Measurements from ENCODE around the gene EPG5. TPM values are rescaled to one million over a fixed set of nuclear protein-coding genes. Genes with fewer than 3 reads are reported as not detected.
"Not testable (repeated sequence)": the region's sequence is repeated elsewhere in the genome, so short reads cannot be mapped to it uniquely, and the experiment has no call there.

Gene EPG5
- total RNA-seq, 2 experiments from 2014 or later, result 23.1 to 23.9 TPM

DNA sequence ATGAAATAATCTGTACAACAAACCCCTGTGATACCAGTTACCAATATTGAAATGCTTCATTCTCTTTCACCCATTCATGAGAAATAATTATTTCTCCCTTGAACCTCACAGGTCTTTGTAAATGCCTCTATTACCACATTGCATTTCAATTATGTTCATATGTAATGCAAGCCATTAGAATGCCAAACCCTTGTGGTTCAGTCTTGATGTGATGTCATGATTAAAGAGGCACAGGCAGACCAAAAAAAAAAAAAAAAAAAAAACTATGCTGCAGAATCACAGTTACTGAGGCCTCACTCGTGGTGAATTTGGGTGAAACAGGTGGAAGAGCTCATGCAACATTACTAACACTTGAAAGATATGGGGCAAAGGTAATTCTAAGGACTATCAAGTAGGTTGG lies 9.4 kb upstream of the EPG5 start:
- H3K27ac Mint-ChIP-seq, result no peak overlapping the region
- H3K9me3 Mint-ChIP-seq (ENCODE audit: insufficient read depth), result no peaks in the 10 kb centered on the region
- H3K36me3 Mint-ChIP-seq (ENCODE audit: low read depth), result no peaks in the 10 kb centered on the region
- H3K4me1 Mint-ChIP-seq (ENCODE audit: low read depth), result peaks cover 7% of the 10 kb centered on the region
- CTCF ChIA-PET, result interaction anchor here (0.6 to 3.4 kb wide), 8 partner anchors 37 to 656 kb away, joined by 3 to 25 read pairs (median 4); no protein-coding TSS in a partner anchor
- no peak overlapping the region for H3K4me3 Mint-ChIP-seq
- no peaks in the 10 kb centered on the region for H3K27me3 Mint-ChIP-seq (ENCODE audit: low read depth)
- DNase-seq (no peak), ATAC-seq (peak; percentile 26)
- POLR2A ChIA-PET, result no interaction called here

DNA sequence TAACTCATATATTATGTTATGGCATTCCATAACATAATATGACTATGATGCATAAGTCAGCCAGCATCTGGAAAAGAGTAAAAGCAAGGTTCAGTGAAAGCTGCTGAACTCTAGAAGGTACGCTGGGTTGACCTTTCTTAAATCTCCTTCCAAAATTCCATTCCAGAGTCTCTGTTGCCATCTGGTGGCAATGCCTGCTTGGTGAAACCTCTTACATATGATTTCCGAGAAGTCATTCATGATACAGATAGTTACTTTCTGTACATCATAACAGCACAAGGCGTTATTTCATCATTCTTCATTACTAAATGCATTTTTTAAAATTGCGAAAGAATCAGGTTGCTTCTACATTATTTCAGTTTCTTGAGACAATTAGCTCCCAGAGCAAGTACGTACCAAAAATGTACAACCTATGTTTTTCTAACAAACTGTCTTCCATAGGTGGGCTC lies 7.0 kb upstream of the EPG5 start:
- CTCF ChIA-PET, result interaction anchor here (0.6 to 3.4 kb wide), 25 partner anchors 9 to 354 kb away, joined by 3 to 25 read pairs (median 4); no protein-coding TSS in a partner anchor
- peak; percentile 74 for ATAC-seq
- no peaks in the 10 kb centered on the region for H3K27me3 Mint-ChIP-seq (ENCODE audit: low read depth)
- POLR2A ChIA-PET, result no interaction called here
- DNase-seq, result peak; percentile 80
- H3K4me3 Mint-ChIP-seq, result no peak overlapping the region
- no peaks in the 10 kb centered on the region for H3K36me3 Mint-ChIP-seq (ENCODE audit: low read depth)
- peak overlapping the region; percentile 2 for H3K27ac Mint-ChIP-seq
- H3K9me3 Mint-ChIP-seq (ENCODE audit: insufficient read depth), result no peaks in the 10 kb centered on the region
- peaks cover 7% of the 10 kb centered on the region for H3K4me1 Mint-ChIP-seq (ENCODE audit: low read depth)

DNA sequence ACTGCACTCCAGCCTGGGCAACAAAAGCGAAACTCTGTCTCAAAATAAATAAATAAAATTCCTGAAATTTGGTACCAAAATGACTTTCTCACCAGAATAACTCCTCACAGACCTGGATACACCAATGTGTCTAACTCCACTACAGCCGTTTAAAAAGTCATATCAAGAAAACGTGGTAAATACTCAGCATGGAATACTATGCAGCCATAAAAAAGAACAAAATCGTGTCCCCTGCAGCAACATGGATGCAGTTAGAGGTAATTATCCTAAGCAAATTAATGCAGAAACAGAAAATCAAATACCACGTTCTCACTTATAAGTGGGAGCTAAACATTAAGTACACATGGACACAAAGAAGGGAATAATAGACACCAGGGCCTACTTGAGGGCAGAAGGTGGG lies 2.2 kb downstream of the EPG5 start:
- H3K27ac Mint-ChIP-seq; H3K27me3 Mint-ChIP-seq (ENCODE audit: low read depth); POLR2A ChIA-PET; H3K4me3 Mint-ChIP-seq; H3K9me3 Mint-ChIP-seq (ENCODE audit: insufficient read depth); ATAC-seq; DNase-seq; CTCF ChIA-PET: not testable (repeated sequence)
- Mint-ChIP-seq H3K36me3 (ENCODE audit: low read depth) (peaks cover 20% of the 10 kb centered on the region), H3K4me1 (ENCODE audit: low read depth) (peaks cover 38% of the 10 kb centered on the region)

DNA sequence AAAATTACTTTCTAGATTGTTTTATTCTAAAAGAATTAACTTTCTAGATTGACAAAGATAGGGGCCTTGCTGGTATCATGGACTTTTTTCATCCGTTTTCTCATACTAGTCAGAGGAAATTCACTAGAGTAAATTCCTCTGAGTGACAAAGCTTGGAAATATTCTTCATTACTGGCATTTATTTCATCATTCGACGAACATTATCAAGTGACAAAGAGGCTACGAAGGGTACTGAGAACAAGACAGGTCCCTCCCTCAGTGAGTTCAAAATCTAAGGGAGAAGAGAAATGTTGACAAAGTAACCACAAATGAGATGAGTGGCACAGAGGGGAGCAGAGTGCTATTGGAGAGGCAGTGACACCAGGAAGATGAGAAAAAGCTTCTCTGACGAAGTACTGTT lies 4.3 kb downstream of the EPG5 start:
- no peak for DNase-seq
- POLR2A ChIA-PET, result interaction anchor here (0.9 kb wide), 1 partner anchor 25 kb away, joined by 3 read pairs; no protein-coding TSS in a partner anchor
- H3K4me3 Mint-ChIP-seq, result no peak overlapping the region

DNA sequence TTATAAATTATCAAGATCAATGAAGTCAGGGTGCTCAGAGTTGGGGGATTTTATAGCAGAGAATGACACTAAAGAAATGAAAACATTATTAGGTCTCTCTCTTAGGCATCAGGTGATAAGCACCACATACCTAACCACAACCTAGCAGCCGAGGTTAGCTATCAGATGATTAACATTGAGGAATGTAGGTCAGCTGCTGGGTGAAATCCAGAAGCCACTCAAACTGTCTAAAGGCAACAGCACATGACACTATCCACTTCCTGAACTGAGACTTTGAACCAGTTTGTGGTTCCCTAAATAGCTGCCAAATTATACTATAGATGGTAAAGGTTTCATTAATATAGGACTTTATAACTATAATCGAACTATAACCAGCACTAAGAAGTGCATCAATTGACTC lies 4.7 kb downstream of the EPG5 start:
- Mint-ChIP-seq H3K4me1 (ENCODE audit: low read depth) (peaks cover 37% of the 10 kb centered on the region), H3K36me3 (ENCODE audit: low read depth) (peaks cover 20% of the 10 kb centered on the region), H3K27me3 (ENCODE audit: low read depth) (no peaks in the 10 kb centered on the region), H3K27ac (peak overlapping the region; percentile 56), H3K9me3 (ENCODE audit: insufficient read depth) (no peaks in the 10 kb centered on the region), H3K4me3 (no peak overlapping the region)
- DNase-seq (peak; percentile 37), ATAC-seq (no peak)
- ChIA-PET CTCF (interaction anchor here (0.7 to 2.8 kb wide), 7 partner anchors 10 to 661 kb away, joined by 3 to 12 read pairs (median 3); partner anchors contain the start of gene PSTPIP2), POLR2A (no interaction called here)

More for the DNA sequence above, 4.3 kb downstream of the EPG5 start:
- CTCF ChIA-PET, result interaction anchor here (1.0 to 2.8 kb wide), 6 partner anchors 10 to 110 kb away, joined by 3 to 12 read pairs (median 4); partner anchors contain the start of gene PSTPIP2
- Mint-ChIP-seq H3K4me1 (ENCODE audit: low read depth) (peaks cover 40% of the 10 kb centered on the region), H3K27me3 (ENCODE audit: low read depth) (no peaks in the 10 kb centered on the region), H3K27ac (peak overlapping the region; percentile 53), H3K36me3 (ENCODE audit: low read depth) (peaks cover 20% of the 10 kb centered on the region), H3K9me3 (ENCODE audit: insufficient read depth) (no peaks in the 10 kb centered on the region)
- ATAC-seq, result no peak

DNA sequence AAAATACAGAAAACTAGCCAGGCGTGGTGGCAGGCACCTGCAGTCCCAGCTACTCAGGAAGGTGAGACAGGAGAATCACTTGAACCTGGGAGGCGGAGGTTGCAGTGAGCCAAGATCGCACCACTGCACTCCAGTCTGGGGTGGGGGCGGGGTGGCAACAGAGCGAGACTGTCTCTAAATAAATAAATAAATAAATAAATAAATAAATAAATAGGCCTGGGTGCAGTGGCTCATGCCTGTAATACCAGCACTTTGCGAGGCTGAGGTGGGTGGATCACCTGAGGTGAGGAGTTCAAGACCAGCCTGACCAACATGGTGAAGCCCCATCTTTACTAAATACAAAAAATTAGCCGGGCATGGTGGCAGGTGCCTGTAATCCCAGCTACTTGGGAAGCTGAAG lies 7.6 kb downstream of the EPG5 start:
- Mint-ChIP-seq H3K4me1 (ENCODE audit: low read depth) (peaks cover 27% of the 10 kb centered on the region), H3K36me3 (ENCODE audit: low read depth) (peaks cover 20% of the 10 kb centered on the region)
- H3K4me3 Mint-ChIP-seq; H3K27ac Mint-ChIP-seq; H3K9me3 Mint-ChIP-seq (ENCODE audit: insufficient read depth); POLR2A ChIA-PET; ATAC-seq; DNase-seq; H3K27me3 Mint-ChIP-seq (ENCODE audit: low read depth): not testable (repeated sequence)
- CTCF ChIA-PET, result interaction anchor here (0.6 kb wide), 1 partner anchor 184 kb away, joined by 5 read pairs; no protein-coding TSS in a partner anchor

DNA sequence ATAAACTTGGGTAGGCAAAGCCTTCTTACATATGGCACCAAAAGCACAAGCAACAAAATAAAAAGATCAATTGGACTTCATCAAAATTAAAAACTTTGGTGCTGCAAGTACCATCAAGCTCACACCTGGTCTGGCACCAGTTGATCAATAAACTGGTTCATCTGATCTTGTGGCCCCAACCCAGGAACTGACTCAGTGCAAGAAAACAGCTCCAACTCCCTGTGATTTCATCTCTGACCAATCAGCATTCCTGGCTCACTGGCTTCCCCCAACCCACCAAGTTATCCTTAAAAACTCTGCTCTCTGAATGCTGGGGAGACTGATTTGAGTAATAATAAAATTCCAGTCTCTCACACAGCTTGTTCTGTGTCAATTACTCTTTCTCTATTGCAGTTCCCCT lies 8.4 kb downstream of the EPG5 start:
- CTCF ChIA-PET, result interaction anchor here (1.0 kb wide), 1 partner anchor 115 kb away, joined by 3 read pairs; no protein-coding TSS in a partner anchor
- POLR2A ChIA-PET, result no interaction called here
- Mint-ChIP-seq H3K4me1 (ENCODE audit: low read depth) (peaks cover 24% of the 10 kb centered on the region), H3K36me3 (ENCODE audit: low read depth) (peaks cover 26% of the 10 kb centered on the region), H3K9me3 (ENCODE audit: insufficient read depth) (no peaks in the 10 kb centered on the region), H3K27ac (no peak overlapping the region), H3K27me3 (ENCODE audit: low read depth) (no peaks in the 10 kb centered on the region), H3K4me3 (no peak overlapping the region)
- DNase-seq (no peak), ATAC-seq (no peak)

DNA sequence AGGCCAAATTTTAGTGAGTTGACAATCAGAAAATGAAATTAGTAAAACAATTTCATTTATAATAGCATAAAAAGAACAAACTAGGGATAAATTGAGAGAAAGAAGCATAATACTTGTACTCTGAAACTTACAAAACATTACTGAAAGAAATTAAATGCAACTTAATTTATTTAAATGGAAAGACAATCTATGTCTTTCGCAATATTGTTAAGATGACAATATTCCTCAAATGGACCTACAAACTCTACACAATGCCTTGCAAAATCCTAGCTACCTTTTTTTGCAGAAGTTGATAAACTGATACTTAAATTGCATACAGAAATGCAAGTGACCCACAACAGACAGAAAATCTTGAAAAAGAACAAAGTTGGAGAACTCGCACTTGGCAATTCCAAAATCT lies 9.1 kb downstream of the EPG5 start:
- POLR2A ChIA-PET, result no interaction called here
- no peak overlapping the region for H3K4me3 Mint-ChIP-seq
- no peak for ATAC-seq
- H3K4me1 Mint-ChIP-seq (ENCODE audit: low read depth), result peaks cover 18% of the 10 kb centered on the region
- no peaks in the 10 kb centered on the region for H3K27me3 Mint-ChIP-seq (ENCODE audit: low read depth)
- H3K9me3 Mint-ChIP-seq (ENCODE audit: insufficient read depth), result no peaks in the 10 kb centered on the region
- CTCF ChIA-PET, result interaction anchor here (1.0 kb wide), 1 partner anchor 116 kb away, joined by 3 read pairs; no protein-coding TSS in a partner anchor
- H3K27ac Mint-ChIP-seq, result no peak overlapping the region
- DNase-seq, result no peak
- H3K36me3 Mint-ChIP-seq (ENCODE audit: low read depth), result peaks cover 29% of the 10 kb centered on the region

DNA sequence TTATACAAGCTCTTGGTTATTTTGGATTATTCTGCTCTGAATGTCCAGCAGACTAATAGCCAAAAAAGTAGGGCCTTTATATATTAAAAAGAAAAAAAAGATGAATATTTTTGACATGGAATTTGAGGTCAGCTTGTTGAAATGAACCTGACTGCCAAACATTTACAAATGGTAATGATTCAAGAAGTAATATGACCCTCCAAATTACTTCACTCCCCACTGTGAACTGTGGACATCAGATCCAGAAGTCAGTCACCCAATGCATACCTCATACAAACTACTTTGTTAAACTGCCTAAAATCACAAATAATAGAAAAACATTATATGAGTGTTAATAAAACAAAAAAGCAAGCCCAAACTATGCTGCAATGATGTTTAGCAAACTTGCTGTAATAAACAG lies 10.0 kb downstream of the EPG5 start:
- DNase-seq (no peak), ATAC-seq (no peak)
- H3K27ac Mint-ChIP-seq, result no peak overlapping the region
- H3K36me3 Mint-ChIP-seq (ENCODE audit: low read depth), result peaks cover 35% of the 10 kb centered on the region
- no peak overlapping the region for H3K4me3 Mint-ChIP-seq
- ChIA-PET CTCF (no interaction called here), POLR2A (no interaction called here)
- no peaks in the 10 kb centered on the region for H3K9me3 Mint-ChIP-seq (ENCODE audit: insufficient read depth)
- H3K4me1 Mint-ChIP-seq (ENCODE audit: low read depth), result peaks cover 10% of the 10 kb centered on the region
- H3K27me3 Mint-ChIP-seq (ENCODE audit: low read depth), result no peaks in the 10 kb centered on the region

DNA sequence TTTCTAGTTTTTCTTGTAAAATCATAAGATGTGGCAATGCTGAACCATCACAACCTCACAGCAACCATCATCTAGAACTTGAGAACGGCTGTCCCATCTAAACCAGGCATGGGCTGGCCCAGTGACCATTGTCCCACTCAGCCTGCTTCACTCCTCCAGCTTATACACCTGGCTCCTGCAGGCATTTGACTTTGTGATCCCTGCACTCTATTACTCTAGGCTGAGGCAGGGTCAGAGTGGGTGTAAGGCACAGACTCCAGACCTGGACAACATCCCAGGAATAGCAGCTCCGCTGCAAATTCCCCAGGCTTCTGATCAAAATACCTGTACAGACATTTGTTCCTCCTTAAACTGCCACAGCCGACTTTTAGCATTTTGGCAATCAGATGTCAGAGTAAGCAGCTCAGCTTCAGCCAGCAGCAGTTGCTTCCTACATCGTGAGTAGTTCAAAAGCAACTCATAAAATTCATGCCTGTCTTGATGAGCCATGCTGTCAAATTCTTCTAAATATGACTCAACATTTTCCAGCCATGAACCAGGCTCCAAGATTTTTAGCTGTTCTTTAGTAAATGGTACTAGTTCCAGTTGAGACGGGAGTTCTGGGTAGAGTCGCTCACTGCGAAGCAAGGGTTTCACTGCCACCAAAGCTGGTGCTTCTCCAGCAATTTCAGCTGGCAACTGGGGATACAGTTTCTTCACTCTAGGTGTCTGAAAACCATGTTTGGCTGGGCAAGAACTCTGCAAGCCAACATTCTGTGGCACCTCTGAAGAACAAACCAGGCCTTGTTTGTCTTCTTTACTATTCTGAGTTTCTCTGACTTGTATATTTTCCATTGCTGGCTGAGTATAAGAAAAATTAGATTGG lies 12.8 kb downstream of the EPG5 start:
- H3K36me3 Mint-ChIP-seq (ENCODE audit: low read depth), result peaks cover 46% of the 10 kb centered on the region
- DNase-seq, result no peak
- ATAC-seq, result no peak
- H3K27me3 Mint-ChIP-seq (ENCODE audit: low read depth), result no peaks in the 10 kb centered on the region
- H3K4me1 Mint-ChIP-seq (ENCODE audit: low read depth), result peaks cover 4% of the 10 kb centered on the region
- no peak overlapping the region for H3K27ac Mint-ChIP-seq
- no peak overlapping the region for H3K4me3 Mint-ChIP-seq
- ChIA-PET POLR2A (interaction anchor here (1.1 kb wide), 1 partner anchor 13 kb away, joined by 3 read pairs; no protein-coding TSS in a partner anchor), CTCF (interaction anchor here (1.3 kb wide), 1 partner anchor 75 kb away, joined by 3 read pairs; no protein-coding TSS in a partner anchor)
- H3K9me3 Mint-ChIP-seq (ENCODE audit: insufficient read depth), result no peaks in the 10 kb centered on the region

DNA sequence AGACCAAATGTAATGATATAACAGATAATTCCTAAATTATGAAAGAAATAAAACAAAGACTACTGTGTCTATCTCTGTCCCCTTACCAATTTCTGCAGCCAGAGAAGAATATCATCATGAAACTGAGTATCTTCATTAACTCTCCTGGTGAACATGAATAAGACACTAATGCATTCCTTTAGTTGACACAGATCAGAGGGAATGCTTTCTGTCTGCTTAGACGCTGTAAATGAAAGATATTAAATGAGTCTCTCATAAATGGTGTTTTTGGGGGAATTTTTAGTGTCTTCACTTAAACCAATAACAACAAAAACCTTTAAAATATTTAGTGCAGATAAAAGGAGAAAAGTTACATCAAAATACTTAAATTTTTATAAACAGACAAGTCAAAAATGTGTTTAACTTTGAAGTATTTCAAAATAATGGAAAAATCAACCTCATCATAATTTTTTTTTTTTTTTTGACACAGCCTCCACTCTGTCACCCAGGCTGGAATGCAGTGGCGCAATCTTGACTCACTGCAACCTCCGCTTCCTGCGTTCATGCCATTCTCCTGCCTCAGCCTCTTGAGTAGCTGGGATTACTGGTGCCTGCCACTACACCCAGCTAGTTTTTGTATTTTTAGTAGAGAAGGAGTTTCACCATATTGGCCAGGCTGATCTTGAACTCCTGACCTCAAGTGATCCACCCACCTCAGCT lies 16.0 kb downstream of the EPG5 start:
- ChIA-PET POLR2A (no interaction called here), CTCF (no interaction called here)
- Mint-ChIP-seq H3K27ac (no peak overlapping the region), H3K27me3 (ENCODE audit: low read depth) (no peaks in the 10 kb centered on the region), H3K36me3 (ENCODE audit: low read depth) (peaks cover 70% of the 10 kb centered on the region), H3K9me3 (ENCODE audit: insufficient read depth) (no peaks in the 10 kb centered on the region), H3K4me1 (ENCODE audit: low read depth) (no peaks in the 10 kb centered on the region), H3K4me3 (no peak overlapping the region)
- no peak for DNase-seq
- no peak for ATAC-seq

DNA sequence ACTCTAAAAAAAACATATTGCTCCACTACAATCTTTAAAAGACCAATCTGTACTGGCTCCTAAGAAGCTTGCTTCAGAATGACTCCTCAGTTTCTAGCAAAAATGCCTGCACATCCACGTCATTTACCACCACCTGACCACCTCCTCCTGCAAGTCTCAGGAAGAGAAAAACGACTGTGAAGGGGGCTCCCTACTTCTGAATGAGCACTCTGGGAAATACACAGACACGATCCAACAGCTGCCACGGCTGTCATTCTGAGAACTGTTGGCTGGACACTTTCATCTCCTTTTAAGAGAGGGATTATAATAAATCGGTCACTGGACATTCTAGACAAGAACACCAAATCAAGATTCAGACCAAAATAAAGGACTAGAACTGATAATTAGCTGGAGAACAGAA lies 21.5 kb downstream of the EPG5 start:
- H3K9me3 Mint-ChIP-seq (ENCODE audit: insufficient read depth), result no peaks in the 10 kb centered on the region

More for the DNA sequence above, 21.5 kb downstream of the EPG5 start:
- no peaks in the 10 kb centered on the region for H3K27me3 Mint-ChIP-seq (ENCODE audit: low read depth)
- DNase-seq (no peak), ATAC-seq (no peak)
- POLR2A ChIA-PET, result no interaction called here
- no peaks in the 10 kb centered on the region for H3K4me1 Mint-ChIP-seq (ENCODE audit: low read depth)
- H3K4me3 Mint-ChIP-seq, result no peak overlapping the region
- CTCF ChIA-PET, result interaction anchor here (2.0 kb wide), 1 partner anchor 66 kb away, joined by 6 read pairs; no protein-coding TSS in a partner anchor
- no peak overlapping the region for H3K27ac Mint-ChIP-seq
- peaks cover 78% of the 10 kb centered on the region for H3K36me3 Mint-ChIP-seq (ENCODE audit: low read depth)
